BJ (cell line): ENCODE measurements around the gene CAMTA2. TPM values are rescaled to one million over a fixed set of nuclear protein-coding genes. Genes with fewer than 3 reads are reported as not detected.

ENCODE experiments used
- CTCF ChIA-PET: fragments of 350-600 bp; formaldehyde crosslinking; extraction: SDS; loops from one replicate; lab custom pipeline; 2021; ENCODE audit warnings: antibody characterized with exemption, inconsistent platforms; lab: Yijun Ruan, JAX
- POLR2A ChIA-PET: fragments of 300-600 bp; sonication (Branson Sonifier 250); formaldehyde crosslinking; extraction: SDS; loops from one replicate; lab custom pipeline; 2021; ENCODE audit warnings: antibody characterized with exemption; lab: Charles Lee
- DNase-seq: peaks from one replicate; pipeline ENCODE4 v3.0.0-alpha.2; 2011; ENCODE audit warnings: low read depth
- H3K27me3 ChIP-seq: 2 replicates; pipeline ENCODE4 v1.6.0; 2011; ENCODE audit warnings: low read length; ENCODE audit not compliant: control insufficient read depth, insufficient read depth
- H3K36me3 ChIP-seq: 2 replicates; pipeline ENCODE4 v1.5.1; 2011; ENCODE audit warnings: low read length; ENCODE audit not compliant: control insufficient read depth, insufficient read depth
- H3K4me3 ChIP-seq: 2 replicates; pipeline ENCODE4 v1.5.1; 2011; ENCODE audit warnings: low read depth, mild to moderate bottlenecking, control low read depth, low read length
- polyA plus RNA-seq: library from polyadenylated mRNA; depleted of rRNA; stranded (reverse); fragments of >200 nt; gene quantifications from 2 replicates; pipeline ENCODE4 v1.2.3, GENCODE V29; 2011
- TF ChIP-seq, protein P1 (sequence below): IDR thresholded peaks from 2 replicates; pipeline ENCODE4 v1.5.1; 2011; ENCODE audit warnings: low read depth, mild to moderate bottlenecking, control low read depth, inconsistent platforms, low read length, moderate library complexity; ENCODE audit not compliant: insufficient read depth

Gene CAMTA2
- polyA plus RNA-seq, 1 experiment: 65.6 TPM

DNA sequence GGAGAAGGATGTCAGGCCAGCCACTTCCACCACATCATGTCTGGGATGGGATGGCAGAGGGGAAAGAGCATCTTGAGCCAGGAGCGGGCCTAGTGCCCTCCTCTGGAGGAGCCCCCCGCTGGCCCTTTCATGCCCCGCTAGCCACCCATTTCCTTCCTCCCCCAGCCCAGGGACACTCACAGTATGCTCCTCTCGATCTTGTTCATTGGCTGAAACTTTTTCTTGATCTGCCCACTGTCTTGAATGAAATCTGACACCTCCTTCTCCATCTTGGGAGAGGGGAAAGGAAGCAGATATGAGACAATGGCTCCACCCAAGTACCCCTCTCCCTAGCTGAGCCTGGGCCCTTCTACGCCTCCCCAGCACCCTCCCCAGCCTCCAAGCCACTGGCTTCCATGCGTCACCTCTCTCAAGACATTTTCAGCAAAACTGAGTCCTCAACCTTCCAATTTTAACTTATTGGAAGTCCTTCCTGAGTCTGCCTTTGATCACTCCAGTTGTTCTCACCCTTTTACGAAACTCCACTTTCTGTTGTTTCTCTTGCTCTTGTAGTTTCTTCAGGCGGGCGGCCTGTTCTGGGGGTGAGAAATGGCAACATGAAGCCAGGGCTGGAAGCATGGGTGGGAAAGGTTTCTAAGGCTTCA lies 27.1 kb downstream of the CAMTA2 start:
- DNase-seq: no peak
- ChIA-PET POLR2A (no interaction called here), CTCF (no interaction called here)
- TF ChIP-seq, protein P1, sequence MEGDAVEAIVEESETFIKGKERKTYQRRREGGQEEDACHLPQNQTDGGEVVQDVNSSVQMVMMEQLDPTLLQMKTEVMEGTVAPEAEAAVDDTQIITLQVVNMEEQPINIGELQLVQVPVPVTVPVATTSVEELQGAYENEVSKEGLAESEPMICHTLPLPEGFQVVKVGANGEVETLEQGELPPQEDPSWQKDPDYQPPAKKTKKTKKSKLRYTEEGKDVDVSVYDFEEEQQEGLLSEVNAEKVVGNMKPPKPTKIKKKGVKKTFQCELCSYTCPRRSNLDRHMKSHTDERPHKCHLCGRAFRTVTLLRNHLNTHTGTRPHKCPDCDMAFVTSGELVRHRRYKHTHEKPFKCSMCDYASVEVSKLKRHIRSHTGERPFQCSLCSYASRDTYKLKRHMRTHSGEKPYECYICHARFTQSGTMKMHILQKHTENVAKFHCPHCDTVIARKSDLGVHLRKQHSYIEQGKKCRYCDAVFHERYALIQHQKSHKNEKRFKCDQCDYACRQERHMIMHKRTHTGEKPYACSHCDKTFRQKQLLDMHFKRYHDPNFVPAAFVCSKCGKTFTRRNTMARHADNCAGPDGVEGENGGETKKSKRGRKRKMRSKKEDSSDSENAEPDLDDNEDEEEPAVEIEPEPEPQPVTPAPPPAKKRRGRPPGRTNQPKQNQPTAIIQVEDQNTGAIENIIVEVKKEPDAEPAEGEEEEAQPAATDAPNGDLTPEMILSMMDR: no peak
- Histone ChIP-seq H3K4me3 (no peak overlapping the region), H3K36me3 (peaks cover 15% of the 10 kb centered on the region), H3K27me3 (no peaks in the 10 kb centered on the region)

DNA sequence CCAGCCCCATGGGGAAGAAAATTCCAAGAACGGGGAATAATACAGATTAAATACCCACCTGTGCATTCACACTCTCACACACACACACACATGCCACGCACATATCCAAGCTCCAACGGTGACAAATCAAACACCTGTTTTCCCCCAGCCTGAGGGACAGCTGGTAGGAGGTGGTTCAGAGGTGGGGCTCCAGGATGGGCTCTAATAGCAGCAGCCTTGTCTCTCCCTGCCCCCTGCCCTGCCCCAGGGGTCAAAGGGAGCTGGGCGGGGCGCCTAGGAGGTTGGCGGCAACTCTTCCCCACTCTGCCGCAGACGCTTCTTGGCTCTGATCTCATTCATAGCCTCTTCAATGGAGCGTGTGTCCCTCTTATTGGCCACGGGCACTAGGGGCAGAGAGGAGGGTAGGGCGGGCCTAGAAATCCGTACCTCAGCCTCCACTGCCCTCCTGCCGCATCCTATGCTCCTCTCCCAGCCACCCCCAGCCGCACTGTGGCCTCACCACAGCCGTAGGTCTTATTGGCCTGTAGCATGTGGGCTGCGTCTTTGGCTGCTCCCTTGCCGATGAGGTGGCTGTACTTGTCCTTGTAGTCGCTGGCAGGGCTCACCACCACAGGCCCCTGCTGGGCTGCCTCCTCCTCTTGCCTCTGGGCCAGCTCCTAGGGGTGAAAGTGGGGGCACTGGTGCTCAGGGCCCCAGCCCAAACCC lies 28.1 kb downstream of the CAMTA2 start:
- no peak for DNase-seq
- H3K4me3 ChIP-seq: no peak overlapping the region
- ChIA-PET POLR2A (no interaction called here), CTCF (no interaction called here)
- TF ChIP-seq, protein P1: no peak
- peaks cover 14% of the 10 kb centered on the region for H3K36me3 ChIP-seq
- H3K27me3 ChIP-seq: no peaks in the 10 kb centered on the region

DNA sequence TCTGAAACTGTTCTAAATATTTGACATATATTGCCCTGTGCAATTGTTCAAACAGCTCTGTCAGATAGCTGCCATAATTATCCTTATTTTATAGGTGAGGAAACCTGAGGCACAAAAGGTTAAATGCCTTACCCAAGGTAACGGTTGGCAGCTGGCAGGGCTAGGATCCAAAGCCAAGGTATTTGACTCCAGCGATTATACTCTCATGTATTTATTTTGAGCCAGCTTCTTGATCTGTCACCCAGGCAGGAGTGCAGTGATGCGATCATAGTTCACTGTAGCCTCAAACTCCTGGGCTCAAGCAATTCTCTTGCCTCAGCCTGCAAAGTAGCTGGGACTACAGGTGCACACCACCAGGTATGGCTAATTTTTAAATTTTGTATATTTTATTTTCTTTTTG lies 29.4 kb downstream of the CAMTA2 start:
- no peaks in the 10 kb centered on the region for H3K27me3 ChIP-seq
- peaks cover 14% of the 10 kb centered on the region for H3K36me3 ChIP-seq
- CTCF ChIA-PET: interaction anchor here (1.4 kb wide), 1 partner anchor 9 kb away, joined by 3 read pairs; no protein-coding TSS in a partner anchor
- TF ChIP-seq, protein P1: no peak
- DNase-seq: no peak
- POLR2A ChIA-PET: no interaction called here
- H3K4me3 ChIP-seq: no peak overlapping the region

DNA sequence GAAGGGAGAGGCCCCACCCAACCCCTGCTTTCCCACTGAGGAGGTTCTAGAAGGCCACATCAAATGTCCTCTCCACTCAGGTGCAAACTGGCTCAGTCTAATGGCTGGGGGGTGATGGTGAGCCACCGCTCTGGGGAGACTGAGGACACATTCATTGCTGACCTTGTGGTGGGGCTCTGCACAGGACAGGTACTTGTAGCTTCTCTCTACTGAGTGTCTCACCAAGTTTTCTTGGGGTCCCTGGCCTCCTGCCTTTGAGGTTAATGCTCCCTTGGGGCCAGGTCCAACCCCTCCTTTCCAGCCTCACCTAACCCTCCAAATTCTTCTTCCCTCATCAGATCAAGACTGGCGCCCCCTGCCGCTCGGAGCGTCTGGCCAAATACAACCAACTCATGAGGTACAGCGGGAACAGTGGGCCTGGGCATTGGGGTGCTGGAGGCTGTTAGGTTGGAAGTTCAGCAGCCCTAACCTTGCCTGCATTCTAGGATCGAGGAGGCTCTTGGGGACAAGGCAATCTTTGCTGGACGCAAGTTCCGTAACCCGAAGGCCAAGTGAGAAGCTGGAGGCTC lies 30.9 kb downstream of the CAMTA2 start:
- TF ChIP-seq, protein P1: peak; percentile 23; the same call in 1 of the 2 replicates
- Histone ChIP-seq H3K36me3 (peaks cover 14% of the 10 kb centered on the region), H3K4me3 (no peak overlapping the region), H3K27me3 (no peaks in the 10 kb centered on the region)
- ChIA-PET POLR2A (interaction anchor here (0.6 kb wide), 1 partner anchor 11 kb away, joined by 5 read pairs; the partner anchor contains the start of gene SPAG7), CTCF (interaction anchor here (1.4 to 1.8 kb wide), 3 partner anchors 9 to 14 kb away, joined by 3 to 5 read pairs (median 4); no protein-coding TSS in a partner anchor)
- DNase-seq: no peak

DNA sequence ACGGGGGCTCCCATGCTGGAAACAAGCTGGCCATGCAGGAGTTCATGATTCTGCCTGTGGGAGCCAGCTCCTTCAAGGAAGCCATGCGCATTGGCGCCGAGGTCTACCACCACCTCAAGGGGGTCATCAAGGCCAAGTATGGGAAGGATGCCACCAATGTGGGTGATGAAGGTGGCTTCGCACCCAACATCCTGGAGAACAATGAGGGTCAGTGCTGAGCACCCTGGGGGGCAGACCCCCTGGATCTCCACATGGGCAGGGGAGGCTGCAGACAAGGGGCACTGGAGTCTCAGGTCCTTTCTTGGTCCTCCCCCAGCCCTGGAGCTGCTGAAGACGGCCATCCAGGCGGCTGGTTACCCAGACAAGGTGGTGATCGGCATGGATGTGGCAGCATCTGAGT lies 32.4 kb downstream of the CAMTA2 start:
- TF ChIP-seq, protein P1: no peak
- ChIA-PET CTCF (interaction anchor here (1.4 to 1.8 kb wide), 3 partner anchors 10 to 13 kb away, joined by 3 to 5 read pairs (median 4); partner anchors contain the start of gene SPAG7), POLR2A (interaction anchor here (0.7 kb wide), 1 partner anchor 10 kb away, joined by 3 read pairs; no protein-coding TSS in a partner anchor)
- no peak for DNase-seq
- Histone ChIP-seq H3K4me3 (no peak overlapping the region), H3K27me3 (no peaks in the 10 kb centered on the region), H3K36me3 (peaks cover 8% of the 10 kb centered on the region)
